HL-60/S4 treated with phorbol 12-myristate 13-acetate at 8.2 ng/mL for 4 days and 3 days (cell line): ENCODE data around the gene ADGRV1.

Experiments
- in situ Hi-C: fragments of 300-500 bp; cut with MboI; formaldehyde crosslinking; loops from 2 replicates; pipeline ENCODE4 v1.15.0; 2022; ENCODE audit warnings: low sequenced_read_pairs

ADGRV1 gene

DNA sequence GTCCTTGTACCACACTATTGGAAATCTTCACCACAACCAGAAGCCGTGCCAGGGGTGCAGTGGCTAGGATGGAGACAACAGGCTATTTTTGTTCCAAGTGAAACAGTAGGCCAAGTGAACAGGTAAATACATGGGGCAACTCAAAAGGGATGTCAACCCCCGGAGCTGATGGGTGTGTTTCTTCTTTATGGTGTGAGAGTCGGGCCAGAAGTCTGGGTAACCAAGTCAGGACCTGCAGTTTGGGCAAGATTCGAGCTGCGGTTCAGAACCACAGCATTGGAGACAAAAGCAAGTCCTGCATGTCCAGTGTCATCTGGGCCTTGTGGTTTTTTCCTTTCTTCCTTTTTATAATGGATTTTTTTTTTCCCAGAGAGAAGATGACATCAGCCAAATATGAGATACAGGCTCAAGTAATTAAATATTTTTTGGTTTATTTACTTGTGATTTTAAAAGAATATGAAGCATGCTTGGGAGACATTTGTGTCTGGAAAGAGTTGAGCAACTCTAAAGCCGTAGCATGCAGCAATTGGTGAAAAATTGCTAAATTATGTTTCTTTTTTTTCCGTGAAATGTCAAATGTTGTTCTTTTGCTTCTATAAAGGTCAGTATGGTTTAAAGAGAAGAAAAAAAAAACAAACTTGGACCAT lies 562.9 kb downstream of the ADGRV1 start:
- in situ Hi-C loops, result loop anchor here (25.0 kb wide), 1 partner anchor 266 kb away; the partner anchor contains the start of gene ARRDC3

DNA sequence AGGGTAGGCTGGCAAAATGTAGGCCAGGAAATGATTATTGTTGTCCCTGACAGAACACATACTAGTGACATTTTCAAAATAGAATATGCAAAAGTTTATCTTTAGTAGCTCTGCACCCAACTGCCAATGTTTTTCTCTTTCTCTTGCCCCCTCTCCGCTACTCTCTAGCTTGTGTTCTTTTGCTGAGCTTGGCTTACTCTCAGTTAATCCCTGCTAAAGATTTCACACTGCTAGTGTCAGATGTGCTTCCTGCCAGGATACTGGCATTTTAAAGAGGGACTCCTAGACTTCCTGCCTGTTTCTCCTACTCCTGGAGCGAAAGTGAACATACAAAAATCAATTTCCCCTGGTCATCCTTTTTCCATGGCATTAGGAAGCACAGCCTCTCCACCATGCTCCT lies 564.1 kb downstream of the ADGRV1 start:
- in situ Hi-C loops, result loop anchor here (25.0 kb wide), 1 partner anchor 265 kb away; the partner anchor contains the start of gene ARRDC3

DNA sequence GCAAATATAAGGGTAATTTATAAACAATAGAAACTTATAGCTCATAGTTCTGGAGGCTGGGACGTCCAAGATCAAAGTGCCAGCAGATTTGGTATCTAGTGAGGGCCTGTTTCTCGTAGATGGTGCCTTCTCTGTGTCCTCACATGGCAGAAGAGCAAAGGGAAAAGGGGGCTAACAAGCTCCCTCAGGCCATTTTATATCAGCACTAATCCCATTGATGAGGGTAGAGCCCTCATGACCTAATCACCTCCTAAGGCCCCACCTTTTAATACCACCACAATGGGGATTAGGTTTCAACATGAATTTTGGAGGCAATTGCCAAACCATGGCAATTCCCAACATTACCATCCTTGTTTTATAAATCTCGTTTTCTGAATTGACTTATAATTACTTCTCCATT lies 564.7 kb downstream of the ADGRV1 start:
- in situ Hi-C loops, result loop anchor here (25.0 kb wide), 1 partner anchor 264 kb away; the partner anchor contains the start of gene ARRDC3

- in situ Hi-C loops, result loop anchor here (25.0 kb wide), 1 partner anchor 263 kb away; the partner anchor contains the start of gene ARRDC3
These were observed 565.3 kb downstream of the ADGRV1 start for GRCh38 chr5:91123901-91124300.

- in situ Hi-C loops, result no loop called here
These were observed 567.3 kb downstream of the ADGRV1 start for GRCh38 chr5:91125916-91126315.

DNA sequence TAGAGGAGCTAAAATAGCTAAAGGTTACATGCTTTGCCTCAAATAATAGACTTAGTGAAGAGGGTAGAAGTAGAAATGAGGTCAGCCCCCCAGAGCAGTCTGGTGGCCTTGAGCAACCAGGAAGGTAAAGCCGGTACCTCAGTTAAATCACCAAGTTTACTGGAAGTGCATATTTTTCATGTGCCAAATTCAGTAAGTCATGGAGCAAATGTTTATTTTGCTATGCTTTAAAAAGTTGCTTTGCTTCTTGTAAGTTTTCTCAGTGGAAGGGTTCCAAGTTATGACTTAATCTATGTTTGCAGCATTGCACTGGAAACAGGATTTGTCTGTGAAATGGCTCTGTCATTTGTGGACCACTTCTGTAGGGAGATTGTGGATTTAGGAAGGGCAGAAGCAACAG lies 567.9 kb downstream of the ADGRV1 start:
- in situ Hi-C loops, result no loop called here

DNA sequence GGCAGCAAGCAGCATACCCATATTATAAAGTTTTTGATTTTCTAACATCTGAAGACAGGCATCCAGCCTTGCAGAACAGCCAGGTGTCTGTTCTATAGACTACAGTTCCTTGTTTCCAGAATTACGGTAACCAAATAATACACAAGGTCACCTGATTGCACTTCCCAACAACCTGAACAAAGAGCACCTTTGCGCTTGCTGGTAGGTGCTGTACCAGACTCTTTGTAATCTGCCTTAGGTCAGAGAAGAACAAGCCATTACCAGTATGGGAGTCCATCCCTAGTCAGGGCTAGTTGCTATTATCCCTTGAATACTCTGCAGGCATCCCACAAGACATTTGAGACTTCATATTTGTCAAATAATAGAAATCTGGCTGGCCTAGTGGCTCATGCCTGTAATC lies 568.3 kb downstream of the ADGRV1 start:
- in situ Hi-C loops, result no loop called here

GRCh38 chr5:91127456-91128081 lies 569.0 kb downstream of the ADGRV1 start:
- in situ Hi-C loops, result no loop called here

GRCh38 chr5:91128604-91129003 lies 570.0 kb downstream of the ADGRV1 start:
- in situ Hi-C loops, result no loop called here

DNA sequence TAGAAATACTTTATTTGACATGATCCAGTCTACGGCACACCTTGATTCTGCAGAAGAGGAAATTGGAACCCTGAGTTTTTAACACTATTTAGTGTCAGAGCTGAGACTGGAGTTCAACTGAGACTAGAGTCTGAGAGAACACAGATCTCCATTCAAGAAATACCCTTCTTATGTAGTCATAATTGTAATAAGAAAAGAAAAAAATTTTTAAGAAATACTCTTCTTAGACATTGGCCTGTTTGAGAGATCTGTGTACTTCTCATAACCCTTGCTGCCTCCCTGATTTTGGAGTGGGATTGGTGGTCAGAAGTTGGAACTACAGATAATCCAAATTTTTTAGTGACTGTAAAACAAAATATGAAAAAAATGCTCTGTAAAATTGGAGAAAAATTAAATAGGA lies 571.2 kb downstream of the ADGRV1 start:
- in situ Hi-C loops, result no loop called here

- in situ Hi-C loops, result no loop called here
These were observed 572.2 kb downstream of the ADGRV1 start for GRCh38 chr5:91130759-91131158.

DNA sequence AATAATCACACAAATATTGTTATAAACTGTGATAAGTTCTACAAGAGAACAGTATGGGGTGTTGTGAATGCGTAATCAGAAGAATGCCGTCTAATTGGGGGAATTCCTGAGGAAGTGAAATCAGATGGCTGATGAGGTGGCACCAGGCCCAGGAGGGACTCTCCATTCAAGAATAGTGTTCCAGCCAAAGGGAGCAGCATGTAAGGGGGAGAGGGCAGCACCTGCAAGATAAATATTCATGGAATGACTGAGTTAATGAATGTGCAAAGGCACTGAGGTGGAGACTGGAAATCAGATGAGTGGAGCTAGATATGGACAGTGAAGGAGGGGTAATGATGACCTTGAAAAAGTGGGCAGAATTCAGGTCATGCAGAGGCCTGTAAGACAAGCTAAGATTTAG lies 574.0 kb downstream of the ADGRV1 start:
- in situ Hi-C loops, result no loop called here

DNA sequence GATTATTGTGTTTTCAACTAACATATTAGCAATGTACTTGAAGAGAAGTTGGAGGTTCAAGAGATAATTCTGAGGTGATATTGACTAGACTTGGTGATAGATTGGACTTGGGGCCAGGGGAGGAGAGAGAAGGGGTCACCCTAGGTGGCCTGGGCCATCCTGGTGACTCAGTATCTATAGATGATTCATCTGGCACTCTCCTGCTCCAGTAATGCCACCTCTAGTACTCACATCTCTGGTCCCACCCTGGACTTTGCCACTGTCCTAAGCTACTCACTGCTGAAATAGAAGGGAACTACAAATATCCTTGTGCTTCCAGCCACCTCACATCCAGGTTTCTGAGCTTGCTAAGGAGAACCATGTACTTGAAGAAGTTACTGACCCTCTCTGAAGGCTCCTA lies 574.6 kb downstream of the ADGRV1 start:
- in situ Hi-C loops, result no loop called here

DNA sequence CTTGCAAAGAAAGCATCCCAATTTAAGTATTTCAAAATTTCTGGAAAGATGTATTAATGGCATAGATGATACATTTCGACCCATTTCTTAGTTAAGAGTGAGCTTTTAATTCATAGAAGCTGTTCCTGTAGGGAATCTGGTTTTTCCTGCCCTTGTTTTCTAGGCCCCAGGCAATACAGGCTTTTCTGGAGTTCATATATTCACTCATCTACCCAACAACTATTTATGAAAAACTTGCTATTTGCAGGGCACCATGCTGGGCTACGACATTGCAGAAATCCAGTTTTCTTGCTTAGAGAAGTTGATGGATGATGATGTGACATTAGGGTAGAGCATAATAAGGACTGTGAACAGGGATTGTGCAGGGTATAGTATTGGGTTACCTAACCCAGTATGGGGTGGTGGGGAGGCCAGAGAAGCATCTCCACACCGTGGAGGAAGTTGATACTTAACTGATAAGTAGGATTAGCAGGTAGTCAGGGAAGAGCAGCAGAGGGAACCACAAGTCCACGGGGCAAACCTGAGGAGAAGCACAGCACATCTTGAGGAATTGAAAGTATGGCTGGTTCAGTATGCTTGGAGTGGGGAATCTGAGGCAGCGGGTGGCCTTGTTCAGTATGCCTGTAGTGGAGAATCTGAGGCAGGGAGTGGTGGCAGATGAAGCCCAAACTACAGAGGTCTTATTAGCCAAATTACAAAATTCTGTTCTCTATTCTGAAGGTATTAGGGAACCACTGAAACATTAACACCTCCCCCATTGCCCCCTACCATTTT lies 577.1 kb downstream of the ADGRV1 start:
- in situ Hi-C loops, result no loop called here

DNA sequence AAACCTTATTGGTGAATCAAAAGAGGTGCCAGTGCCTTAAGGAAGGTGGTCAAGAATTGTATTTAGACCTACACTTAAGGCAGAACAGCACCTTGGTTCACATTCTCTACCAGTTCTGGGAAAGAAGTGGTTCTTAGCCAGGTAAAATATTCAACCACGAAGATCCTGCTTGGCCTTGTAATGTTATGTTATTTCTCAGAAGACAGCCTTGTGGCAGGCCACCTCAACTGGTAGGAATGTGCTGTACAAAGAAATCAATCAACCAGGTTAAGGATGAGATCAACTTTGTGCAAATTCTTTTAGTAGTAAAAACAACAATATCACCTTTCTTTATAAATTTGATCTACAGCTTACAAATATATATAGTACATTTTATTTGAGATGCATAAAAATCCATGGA lies 577.7 kb downstream of the ADGRV1 start:
- in situ Hi-C loops, result no loop called here

- in situ Hi-C loops, result no loop called here
These were observed 579.0 kb downstream of the ADGRV1 start for GRCh38 chr5:91137647-91138046.

- in situ Hi-C loops, result no loop called here
These were observed 581.1 kb downstream of the ADGRV1 start for GRCh38 chr5:91139572-91140200.

- in situ Hi-C loops, result no loop called here
These were observed 582.1 kb downstream of the ADGRV1 start for GRCh38 chr5:91140657-91141056.

- in situ Hi-C loops, result no loop called here
These were observed 583.0 kb downstream of the ADGRV1 start for GRCh38 chr5:91141642-91142041.

DNA sequence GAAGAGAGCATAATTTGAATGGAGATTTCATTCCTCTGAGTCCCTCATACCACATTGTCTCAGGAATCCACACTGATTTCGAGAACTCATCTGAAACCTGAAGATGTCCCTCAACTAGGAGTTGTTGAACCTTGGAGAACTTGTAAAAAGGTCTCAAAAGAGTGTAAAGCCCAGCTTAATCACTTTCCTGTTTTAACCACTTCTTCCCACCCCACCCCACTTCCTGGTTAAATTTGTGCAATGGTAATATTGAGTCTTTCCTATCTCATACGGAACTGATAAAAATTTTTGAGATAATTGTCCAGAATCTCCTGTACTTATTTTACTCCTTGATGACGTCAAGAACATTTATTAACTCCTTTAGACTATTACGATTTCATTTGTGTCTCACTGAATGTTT lies 583.8 kb downstream of the ADGRV1 start:
- in situ Hi-C loops, result no loop called here

DNA sequence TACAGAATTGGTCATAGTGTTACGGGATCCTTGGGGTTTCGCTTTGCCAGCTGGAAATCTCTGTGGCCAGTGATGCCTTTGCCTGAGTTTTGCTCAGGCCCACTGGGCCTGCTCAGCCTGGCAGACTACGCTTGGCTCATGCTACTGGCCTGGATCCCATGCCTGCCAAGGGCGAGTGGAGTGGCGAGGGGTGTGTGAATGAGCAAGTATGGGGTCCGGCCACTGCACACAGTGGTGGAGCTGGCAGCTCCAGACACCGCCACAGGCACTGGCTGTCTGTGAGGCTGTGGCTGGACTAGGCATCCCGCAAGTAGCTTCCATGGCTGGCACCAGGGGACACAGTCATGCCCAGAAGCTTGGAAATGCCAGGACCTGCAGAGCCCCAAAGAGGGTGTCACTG lies 584.2 kb downstream of the ADGRV1 start:
- in situ Hi-C loops, result no loop called here
